IPS-NIHi11 (cell line): Measurements from ENCODE around the gene RIMBP3C.
"Not testable (repeated sequence)": the region's sequence is repeated elsewhere in the genome, so short reads cannot be mapped to it uniquely, and the experiment has no call there.

ENCODE experiments used
- DNase-seq: peaks from one replicate; pipeline ENCODE4 v3.0.0; 2012; ENCODE audit warnings: mixed read lengths, low spot score

Gene RIMBP3C

DNA sequence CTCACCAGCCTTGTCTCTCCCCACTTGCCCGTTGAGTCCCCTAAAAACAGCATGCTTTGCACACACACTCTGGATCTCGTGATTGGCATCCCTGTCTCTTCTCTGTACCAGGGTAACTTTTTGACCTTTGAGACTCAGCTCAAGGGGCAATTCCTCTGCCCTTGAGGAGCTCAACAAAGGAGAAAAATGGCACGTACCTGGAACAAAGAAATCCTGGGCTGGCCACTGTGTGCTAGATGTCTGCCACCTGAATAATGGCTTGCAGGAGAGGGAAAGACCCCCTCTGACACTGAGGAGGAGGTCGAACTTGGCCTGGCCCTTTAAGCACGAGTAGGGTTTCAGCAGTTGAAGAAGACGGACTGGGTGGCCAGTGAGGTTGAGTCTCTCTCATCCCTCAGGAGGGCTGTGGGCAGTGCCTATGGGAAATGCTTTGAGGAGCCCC, 22.1 kb upstream of the RIMBP3C start:
- DNase-seq = no peak

DNA sequence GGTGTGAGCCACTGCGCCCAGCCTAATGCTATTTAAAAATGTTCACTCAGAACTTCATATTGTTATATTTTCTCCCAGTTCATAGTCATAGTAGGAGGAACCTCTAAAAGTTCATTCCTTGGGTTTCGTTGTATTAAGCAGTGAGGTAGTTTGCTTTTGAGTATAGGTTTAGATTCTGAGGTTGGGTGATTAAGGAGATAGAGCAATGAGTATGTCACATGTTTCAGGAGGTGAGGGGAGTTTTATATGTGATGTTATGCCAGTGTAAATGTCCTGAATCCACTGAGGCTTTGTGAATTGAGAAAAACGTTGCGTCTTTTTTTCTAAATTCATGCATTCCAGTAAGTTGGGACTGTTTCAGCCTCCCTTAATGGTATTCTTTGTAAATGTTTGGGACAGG, 20.4 kb upstream of the RIMBP3C start:
- no peak for DNase-seq

DNA sequence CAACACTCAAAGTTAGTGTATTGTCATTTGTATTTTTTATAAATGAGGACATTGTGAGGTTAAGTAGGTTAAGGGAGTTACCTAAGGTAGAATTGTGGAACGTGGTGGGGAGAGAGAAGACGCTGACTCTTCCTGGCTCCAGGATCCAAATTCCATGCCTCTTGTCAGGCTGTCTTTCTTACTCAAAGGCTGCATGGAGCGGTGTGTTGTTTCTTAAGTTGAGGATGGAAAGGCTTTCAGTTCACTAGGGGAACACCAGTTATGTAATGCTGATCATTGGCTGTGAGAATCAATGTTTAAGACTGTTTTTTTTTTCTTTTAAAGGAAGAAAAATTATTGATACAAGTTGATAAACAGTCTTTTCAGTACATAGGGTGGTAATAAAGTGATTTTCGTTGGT, 19.1 kb upstream of the RIMBP3C start:
- no peak for DNase-seq

- no peak for DNase-seq
Observed at GRCh38 chr22:21569459-21570170, 18.4 kb upstream of the RIMBP3C start.

GRCh38 chr22:21569076-21569427, 17.8 kb upstream of the RIMBP3C start:
- DNase-seq = not testable (repeated sequence)

DNA sequence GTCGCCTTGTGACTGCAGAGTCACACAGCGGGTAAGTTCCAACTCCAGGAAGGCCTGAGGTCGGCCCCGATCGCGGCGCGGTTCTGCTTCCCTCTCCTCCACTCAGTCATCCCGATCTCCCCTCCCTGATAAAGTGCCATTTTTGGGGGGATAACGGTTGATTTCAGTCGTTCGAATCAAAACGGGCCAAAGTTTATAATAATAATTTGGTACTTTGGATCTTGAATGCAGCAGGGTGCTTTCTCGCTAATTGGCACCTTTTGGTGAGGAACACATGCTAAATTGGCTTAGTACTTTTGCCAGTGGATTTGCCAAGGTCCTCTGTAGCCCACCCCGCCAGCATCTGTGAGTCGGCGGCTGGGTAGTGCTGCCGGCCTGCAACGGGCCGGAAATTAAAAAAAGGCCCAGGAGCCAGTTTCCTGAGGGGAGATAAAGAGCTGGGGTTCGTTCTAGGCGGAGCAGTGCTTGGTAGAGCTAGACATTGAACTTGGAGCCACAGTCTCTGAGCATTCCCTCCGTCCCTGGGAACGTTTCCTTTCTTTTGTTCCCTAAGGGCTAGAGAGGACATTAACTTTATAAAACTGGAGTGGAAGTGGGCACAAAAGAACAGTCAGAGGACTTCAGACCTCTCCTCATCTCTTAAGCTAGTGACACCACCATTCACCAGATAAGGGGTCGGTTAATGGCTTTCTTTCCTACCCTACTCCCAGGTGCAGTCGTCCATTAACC, 17.2 kb upstream of the RIMBP3C start:
- no peak for DNase-seq

- peak; percentile 97 for DNase-seq
Observed at GRCh38 chr22:21567456-21568346, 16.4 kb upstream of the RIMBP3C start, which contains the start of gene UBE2L3. TSS of gene UBE2L3 (plus strand) at chr22:21567714. CDS start at chr22:21567745, 31 bp downstream.

GRCh38 chr22:21564411-21564810, 13.2 kb upstream of the RIMBP3C start:
- no peak for DNase-seq

DNA sequence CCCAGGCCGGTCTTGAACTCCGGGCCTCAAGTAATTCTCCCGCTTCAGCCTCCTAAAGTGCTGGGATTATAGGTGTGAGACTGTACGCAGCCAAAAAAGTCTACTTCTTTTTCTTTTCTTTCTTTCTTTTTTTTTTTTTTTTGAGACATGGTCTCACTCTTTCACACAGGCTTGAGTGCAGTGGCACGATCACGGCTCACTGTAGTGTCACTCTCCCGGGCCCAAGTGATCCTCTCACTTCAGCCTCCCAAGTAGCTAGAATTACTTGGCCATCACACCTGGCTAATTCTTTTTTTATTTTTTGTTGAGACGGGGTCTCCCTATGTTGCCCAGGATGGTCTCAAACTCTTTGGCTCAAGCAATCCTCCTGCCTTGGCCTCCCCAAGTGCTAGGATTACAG, 12.7 kb upstream of the RIMBP3C start:
- DNase-seq = no peak

GRCh38 chr22:21560657-21561056, 9.4 kb upstream of the RIMBP3C start:
- DNase-seq = not testable (repeated sequence)

DNA sequence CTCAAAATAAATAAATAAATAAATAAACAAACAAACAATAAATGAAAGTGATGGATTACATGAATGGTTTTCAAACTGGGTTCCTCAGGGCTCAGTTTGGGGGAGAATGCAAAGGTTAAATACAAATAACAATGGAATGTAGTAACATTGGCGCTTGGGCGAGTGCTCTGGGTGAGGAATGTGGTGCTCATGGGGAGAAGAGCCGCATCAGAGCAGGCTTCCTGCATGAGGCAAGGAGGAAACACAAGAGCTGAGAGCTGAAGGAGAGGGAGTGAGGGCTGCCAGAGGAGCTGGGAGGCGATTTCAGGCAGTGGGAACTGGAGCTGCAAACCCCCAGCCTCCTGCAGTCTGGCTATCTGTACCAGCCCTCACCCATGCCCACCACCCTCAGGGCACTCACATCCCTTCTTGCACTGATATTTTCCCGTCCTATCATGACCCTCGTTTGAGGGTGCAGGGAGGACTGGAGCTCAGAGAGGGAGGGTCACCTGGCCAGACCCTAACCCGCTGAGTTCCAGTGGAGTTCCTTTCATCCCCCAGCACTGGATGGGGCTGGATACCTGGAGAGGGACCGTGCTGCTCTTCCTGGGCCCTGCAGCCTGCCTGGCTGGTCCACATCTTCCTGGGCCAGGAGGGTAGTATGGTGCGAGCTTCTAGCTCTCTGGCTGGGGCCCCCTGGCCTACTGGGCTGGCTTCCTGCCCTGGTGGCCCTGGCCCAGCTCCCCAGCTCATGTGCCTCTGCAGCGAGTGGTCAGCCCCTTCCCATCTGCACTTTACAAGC, 8.3 kb upstream of the RIMBP3C start:
- not testable (repeated sequence) for DNase-seq

DNA sequence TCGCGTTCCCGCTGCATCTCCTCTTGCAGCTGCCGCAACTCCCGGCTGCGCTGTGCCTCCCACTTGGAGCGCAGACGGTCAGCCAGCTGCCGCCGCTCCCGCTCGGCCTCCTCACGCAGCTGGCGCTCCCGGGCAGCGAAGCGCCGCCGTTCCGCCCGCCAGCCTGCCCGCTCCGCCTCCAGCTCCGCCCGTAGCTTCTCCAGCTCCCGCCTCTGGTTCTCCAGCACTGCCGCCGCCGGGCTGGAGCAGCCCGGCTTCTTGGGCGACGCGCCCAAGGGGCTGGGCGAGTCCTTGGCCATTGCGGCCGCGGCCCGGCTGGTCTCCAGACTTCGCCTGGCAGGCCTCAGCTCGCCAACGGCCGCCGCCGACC, 598 bp downstream of the RIMBP3C start:
- not testable (repeated sequence) for DNase-seq

- DNase-seq = not testable (repeated sequence)
Observed at GRCh38 chr22:21550008-21550677, 1.1 kb downstream of the RIMBP3C start.

- DNase-seq = not testable (repeated sequence)
Observed at GRCh38 chr22:21549558-21549957, 1.7 kb downstream of the RIMBP3C start.

- DNase-seq = not testable (repeated sequence)
Observed at GRCh38 chr22:21544432-21545322, 6.6 kb downstream of the RIMBP3C start.

GRCh38 chr22:21539862-21540261, 11.4 kb downstream of the RIMBP3C start:
- not testable (repeated sequence) for DNase-seq

DNA sequence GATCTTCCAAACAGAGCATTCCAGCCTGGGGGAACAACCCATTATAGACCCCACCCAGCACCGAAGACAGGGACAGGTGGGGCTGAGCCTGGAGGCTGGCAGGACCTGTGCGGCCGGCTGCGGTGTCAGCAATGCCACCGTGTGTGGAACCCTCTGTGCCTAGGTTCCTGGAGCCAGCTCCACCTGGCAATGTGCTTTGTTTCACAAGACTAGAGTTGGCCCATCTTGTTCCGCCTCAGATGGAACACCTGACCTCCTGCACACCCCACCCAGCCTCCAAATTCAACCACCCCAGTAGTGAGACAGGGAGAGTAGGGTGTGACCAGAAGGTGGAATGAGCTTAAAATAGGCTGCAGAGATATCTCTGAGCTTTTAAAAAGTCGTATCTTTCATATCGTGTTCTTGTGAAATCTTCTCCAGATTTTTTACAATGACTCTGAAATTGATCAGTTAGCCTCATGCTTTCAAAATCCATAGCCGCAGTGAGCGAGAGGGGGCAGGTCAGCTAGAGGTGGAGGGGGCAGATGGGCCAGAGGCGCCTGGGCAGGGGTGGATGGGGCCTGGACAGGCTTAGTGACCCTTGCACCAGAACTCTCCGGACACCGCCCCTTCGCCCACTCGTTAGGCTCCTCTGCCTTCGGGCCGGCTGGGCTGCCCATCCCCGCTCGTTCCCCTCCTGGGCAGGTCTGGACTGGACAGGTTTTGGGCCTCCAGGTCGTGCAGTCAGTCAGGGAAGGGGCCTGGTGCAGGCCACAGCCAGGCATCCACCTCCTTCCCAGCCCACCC, 18.2 kb downstream of the RIMBP3C start:
- DNase-seq = not testable (repeated sequence)

DNA sequence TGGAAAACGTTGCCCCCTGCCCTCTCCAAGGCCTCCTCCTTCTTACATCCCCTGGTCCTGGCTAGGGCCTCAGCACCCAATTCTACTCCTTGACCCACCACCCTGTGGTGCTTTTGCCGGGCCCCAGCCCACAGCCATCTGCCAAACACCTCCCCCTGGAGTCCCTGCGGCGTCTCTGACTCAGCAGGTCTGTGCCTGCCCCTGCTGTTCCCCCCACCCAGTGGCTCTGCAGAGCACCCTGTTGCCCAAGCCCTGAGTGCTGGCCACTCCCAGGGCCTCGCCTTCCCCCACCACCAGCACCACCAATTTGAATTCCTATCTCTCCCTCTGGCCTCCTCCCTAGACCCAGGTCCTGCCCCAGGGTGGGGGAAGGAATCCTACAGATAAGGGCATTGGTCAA, 19.7 kb downstream of the RIMBP3C start:
- DNase-seq = not testable (repeated sequence)
